K562 treated with DMSO at 1 percent for 48 hours (cell line): ENCODE measurements around the gene FYN. TPM values are rescaled to one million over a fixed set of nuclear protein-coding genes. Genes with fewer than 3 reads are reported as not detected.

Source experiments
- total RNA-seq: library from RNA; unstranded; fragments of 300-600 nt; gene quantifications from 2 replicates; pipeline ENCODE4 v1.2.3, GENCODE V29; 2022; ENCODE audit warnings: low replicate concordance; ENCODE audit errors: extremely low read depth

Gene FYN
- not detected in 2 replicates for total RNA-seq

GRCh38 chr6:111873178-111874024, at the start of gene FYN:
Gene FYN, minus strand, starts transcription at chr6:111873452. Its CDS starts 153,401 bp downstream, at chr6:111720051.

Other genes with a start within 250 kb of the FYN start
- gene CCN6, start 180.7 kb upstream of the FYN start, total RNA-seq: not detected in 2 replicates
- not detected in 2 replicates for gene TUBE1, start 214.0 kb upstream of the FYN start, total RNA-seq
- not detected in 2 replicates for gene FAM229B, start 214.1 kb upstream of the FYN start, total RNA-seq